Esophagus squamous epithelium (tissue), 4 donors: Measurements from ENCODE around the gene CDKAL1.

Experiments used
- CTCF ChIP-seq, 6 experiments: fragments of 450-650 bp in 4 of 6; fragments of 200-600 bp in 2 of 6; sonication (generic) in 2 of 6; IDR thresholded peaks; one replicate each; pipeline ENCODE4 v1.5.1; 2016 to 2019; ENCODE audit warnings: antibody characterized with exemption in 6 of 6, mild to moderate bottlenecking in 4 of 6, moderate library complexity in 4 of 6
- POLR2A ChIP-seq, 4 donors: fragments of 450-650 bp; IDR thresholded peaks; one replicate each; pipeline ENCODE4 v1.6.1; 2017; ENCODE audit warnings: antibody characterized with exemption in 4 of 4, mild to moderate bottlenecking in 4 of 4, moderate library complexity in 3 of 4

- no peak for TF ChIP-seq CTCF (IDR thresholded peaks at IDR 0.05)
- no peak for TF ChIP-seq POLR2A (IDR thresholded peaks at IDR 0.05)
Observed at GRCh38 chr6:20554326-20554725, 20.1 kb downstream of the CDKAL1 start.
